Upper lobe of left lung (tissue), 6 donors: ENCODE results near the gene MTPN. TPM values are rescaled to one million over a fixed set of nuclear protein-coding genes. Genes with fewer than 3 reads are reported as not detected.

ENCODE experiments used
- ATAC-seq, 2 donors: fragments of 200-7000 bp; cut with Tn5 transposase; one replicate each; pipeline ENCODE4 v1.9.1; 2022; ENCODE audit warnings: mild to moderate bottlenecking in 2 of 2, moderate library complexity in 2 of 2; ENCODE audit not compliant: low FRiP score in 2 of 2
- DNase-seq, 2 donors: peaks; one replicate each; pipeline ENCODE4 v3.0.0-alpha.2; 2019 to 2020
- H3K27ac ChIP-seq, 4 donors: fragments of 200-600 bp; sonication (generic); one replicate each; pipeline ENCODE4 v1.5.1; 2016 to 2019
- H3K27me3 ChIP-seq, 4 donors: fragments of 200-600 bp; sonication (generic); one replicate each; pipeline ENCODE4 v1.5.1; 2017 to 2019
- H3K36me3 ChIP-seq, 4 donors: fragments of 200-600 bp; sonication (generic); one replicate each; pipeline ENCODE4 v1.5.1; 2016 to 2019
- H3K4me1 ChIP-seq, 4 donors: fragments of 200-600 bp; sonication (generic); one replicate each; pipeline ENCODE4 v1.5.1; 2018 to 2019
- H3K4me3 ChIP-seq, 4 donors: fragments of 200-600 bp; sonication (generic); one replicate each; pipeline ENCODE4 v1.5.1; 2017 to 2019; ENCODE audit warnings: mild to moderate bottlenecking in 2 of 4, moderate library complexity in 1 of 4
- H3K9me3 ChIP-seq, 4 donors: fragments of 200-600 bp; sonication (generic); one replicate each; pipeline ENCODE4 v1.5.1; 2018 to 2019
- CTCF ChIP-seq, 6 experiments: fragments of 450-650 bp in 4 of 6; fragments of 200-600 bp in 2 of 6; sonication (generic) in 2 of 6; IDR thresholded peaks; one replicate each; pipeline ENCODE4 v1.5.1; 2016 to 2019; ENCODE audit warnings: antibody characterized with exemption in 6 of 6
- EP300 ChIP-seq, 4 donors: sonication (generic); formaldehyde crosslinking; IDR thresholded peaks; one replicate each; pipeline ENCODE4 v1.5.1; 2017; ENCODE audit warnings: antibody characterized with exemption in 4 of 4, control low read depth in 2 of 4
- POLR2A ChIP-seq, 4 donors: fragments of 450-650 bp; IDR thresholded peaks; one replicate each; pipeline ENCODE4 v1.5.1; 2016 to 2017; ENCODE audit warnings: antibody characterized with exemption in 4 of 4, mild to moderate bottlenecking in 2 of 4
- POLR2AphosphoS5 ChIP-seq, 2 donors: sonication (generic); formaldehyde crosslinking; IDR thresholded peaks; one replicate each; pipeline ENCODE4 v1.5.1; 2017; ENCODE audit warnings: antibody characterized with exemption in 2 of 2
- WGBS, 2 donors: methylation state at CpG; one replicate each; pipeline ENCODE4 v1.1.5; 2017 to 2018; 5-methylcytosine and 5-hydroxymethylcytosine counted together
- total RNA-seq, 6 donors: library from RNA; depleted of rRNA in 4 of 6; stranded (reverse); fragments of >200 nt in 4 of 6; gene quantifications; one replicate each; pipeline versions ENCODE4 v1.1.0 to v1.2.1, GENCODE V29; 2016 to 2021
- donor health status: DM: no; HTN: no; CAD: no; lungs with moderate emphysema.
- donor health status: DM: no; HTN: yes; CAD: no; lungs with severe emphysema.

Gene MTPN
- total RNA-seq, 6 donors from 2014 or later: 34.2 to 145 (median 87.3) TPM

- Histone ChIP-seq H3K9me3 (no peaks in the 10 kb centered on the region), H3K27ac (no peak overlapping the region), H3K36me3 (peaks cover 0 to under 1% (median 0%) of the 10 kb centered on the region in 4 donors), H3K27me3 (no peaks in the 10 kb centered on the region), H3K4me3 (no peak overlapping the region), H3K4me1 (peaks cover 3 to 13% (median 8%) of the 10 kb centered on the region in 4 donors)
- ATAC-seq (no peak), DNase-seq (no peak)
- 91 to 96% methylated on average over 2 of the region's 2 CpGs for WGBS, 2 donors
- TF ChIP-seq POLR2AphosphoS5 (IDR thresholded peaks at IDR 0.05): no peak
- no peak for TF ChIP-seq EP300 (IDR thresholded peaks at IDR 0.05)
- no peak for TF ChIP-seq POLR2A (IDR thresholded peaks at IDR 0.05)
- no peak for TF ChIP-seq CTCF (IDR thresholded peaks at IDR 0.05)
Measured at GRCh38 chr7:135956393-135956792, 20.8 kb downstream of the MTPN start.

- Histone ChIP-seq H3K4me1 (peaks cover 0 to 7% (median 0%) of the 10 kb centered on the region in 4 donors), H3K4me3 (no peak overlapping the region), H3K36me3 (peaks cover 7 to 30% (median 16%) of the 10 kb centered on the region in 4 donors), H3K27me3 (no peaks in the 10 kb centered on the region), H3K27ac (no peak overlapping the region), H3K9me3 (no peaks in the 10 kb centered on the region)
- no peak for DNase-seq
- no peak for ATAC-seq
- WGBS, 2 donors: 80 to 100% methylated on average over 2 of the region's 2 CpGs
- TF ChIP-seq CTCF (IDR thresholded peaks at IDR 0.05): no peak
- no peak for TF ChIP-seq POLR2A (IDR thresholded peaks at IDR 0.05)
- no peak for TF ChIP-seq EP300 (IDR thresholded peaks at IDR 0.05)
- no peak for TF ChIP-seq POLR2AphosphoS5 (IDR thresholded peaks at IDR 0.05)
Measured at GRCh38 chr7:135950972-135951371, 26.2 kb downstream of the MTPN start.

- ATAC-seq (no peak), DNase-seq (no peak)
- Histone ChIP-seq H3K4me1 (peaks cover 0 to 7% (median 0%) of the 10 kb centered on the region in 4 donors), H3K27me3 (no peaks in the 10 kb centered on the region), H3K4me3 (no peak overlapping the region), H3K9me3 (no peaks in the 10 kb centered on the region), H3K27ac (no peak overlapping the region), H3K36me3 (peaks cover 7 to 30% (median 16%) of the 10 kb centered on the region in 4 donors)
- TF ChIP-seq EP300 (IDR thresholded peaks at IDR 0.05) (no peak), POLR2AphosphoS5 (IDR thresholded peaks at IDR 0.05) (no peak), CTCF (IDR thresholded peaks at IDR 0.05) (no peak), POLR2A (IDR thresholded peaks at IDR 0.05) (no peak)
Measured at GRCh38 chr7:135950429-135950828, 26.7 kb downstream of the MTPN start.

GRCh38 chr7:135946289-135947055, 30.7 kb downstream of the MTPN start:
- peaks cover 7 to 30% (median 16%) of the 10 kb centered on the region in 4 donors for H3K36me3 ChIP-seq
- WGBS, 2 donors: 88 to 89% methylated on average over 3 of the region's 3 CpGs
- H3K4me3 ChIP-seq: no peak overlapping the region
- peaks cover 0 to 7% (median 0%) of the 10 kb centered on the region in 4 donors for H3K4me1 ChIP-seq
- H3K27ac ChIP-seq: no peak overlapping the region
- DNase-seq (no peak), ATAC-seq (no peak)
- no peaks in the 10 kb centered on the region for H3K27me3 ChIP-seq
- TF ChIP-seq POLR2A (IDR thresholded peaks at IDR 0.05) (no peak), EP300 (IDR thresholded peaks at IDR 0.05) (no peak), CTCF (IDR thresholded peaks at IDR 0.05) (no peak)
- H3K9me3 ChIP-seq: no peaks in the 10 kb centered on the region

- DNase-seq (no peak), ATAC-seq (no peak)
- Histone ChIP-seq H3K27me3 (no peaks in the 10 kb centered on the region), H3K27ac (no peak overlapping the region), H3K9me3 (no peaks in the 10 kb centered on the region), H3K4me3 (no peak overlapping the region), H3K36me3 (peaks cover 0 to 14% (median 4%) of the 10 kb centered on the region in 4 donors), H3K4me1 (no peaks in the 10 kb centered on the region)
- no peak for TF ChIP-seq CTCF (IDR thresholded peaks at IDR 0.05)
- no peak for TF ChIP-seq EP300 (IDR thresholded peaks at IDR 0.05)
- no peak for TF ChIP-seq POLR2AphosphoS5 (IDR thresholded peaks at IDR 0.05)
- TF ChIP-seq POLR2A (IDR thresholded peaks at IDR 0.05): no peak
- 93 to 94% methylated on average over 2 of the region's 2 CpGs for WGBS, 2 donors
Measured at GRCh38 chr7:135944753-135945152, 32.4 kb downstream of the MTPN start.
